Measurements from ENCODE around the gene POLR3GL.

GRCh38 chr1:146012703-146013558 is 48.4 kb downstream of the POLR3GL start:
- TF ChIP-seq CTCF (conservative IDR thresholded peaks at IDR 0.05) (peak; percentile 92), ZFX (IDR thresholded peaks at IDR 0.05) (no peak)

Data from C4-2B (cell line).